RPMI7951 (cell line): ENCODE data around the gene SLC35E3. TPM values are rescaled to one million over a fixed set of nuclear protein-coding genes. Genes with fewer than 3 reads are reported as not detected.
"Not testable (repeated sequence)": the region's sequence is repeated elsewhere in the genome, so short reads cannot be mapped to it uniquely, and the experiment has no call there.

Source experiments
- DNase-seq: peaks from one replicate; pipeline ENCODE4 v3.0.0-alpha.2; 2012; ENCODE audit warnings: low read depth
- total RNA-seq: library from RNA; depleted of rRNA; stranded (reverse); fragments of >200 nt; shearing (Covaris generic); gene quantifications from 2 replicates; pipeline ENCODE4 v1.2.3, GENCODE V29; 2014

SLC35E3 gene
- total RNA-seq, 1 experiment from 2014 or later = 2.4 TPM

GRCh38 chr12:68794653-68795251 lies 48.8 kb downstream of the SLC35E3 start:
- DNase-seq = peak; percentile 32

GRCh38 chr12:68796399-68796798 lies 50.4 kb downstream of the SLC35E3 start:
- no peak for DNase-seq

GRCh38 chr12:68798882-68799234 lies 52.9 kb downstream of the SLC35E3 start:
- no peak for DNase-seq

GRCh38 chr12:68800294-68800693 lies 54.3 kb downstream of the SLC35E3 start:
- no peak for DNase-seq

- DNase-seq = not testable (repeated sequence)
Measured at GRCh38 chr12:68801124-68801523, 55.1 kb downstream of the SLC35E3 start.

- not testable (repeated sequence) for DNase-seq
Measured at GRCh38 chr12:68802372-68802745, 56.4 kb downstream of the SLC35E3 start.

- not testable (repeated sequence) for DNase-seq
Measured at GRCh38 chr12:68802911-68803651, 57.1 kb downstream of the SLC35E3 start.

- no peak for DNase-seq
Measured at GRCh38 chr12:68803948-68804656, 58.1 kb downstream of the SLC35E3 start.

- DNase-seq = no peak
Measured at GRCh38 chr12:68804657-68805591, 58.9 kb downstream of the SLC35E3 start.

- no peak for DNase-seq
Measured at GRCh38 chr12:68805592-68806120, 59.7 kb downstream of the SLC35E3 start.

GRCh38 chr12:68806488-68807237 lies 60.7 kb downstream of the SLC35E3 start:
- no peak for DNase-seq

GRCh38 chr12:68807274-68807575 lies 61.2 kb downstream of the SLC35E3 start:
- not testable (repeated sequence) for DNase-seq

GRCh38 chr12:68807576-68808387 lies 61.8 kb downstream of the SLC35E3 start, which contains the start of gene MDM2:
TSS of gene MDM2 (plus strand) at chr12:68808177. CDS start at chr12:68808478, 301 bp downstream.
- DNase-seq = peak; percentile 85

- DNase-seq = peak; percentile 87
Measured at GRCh38 chr12:68808388-68809189, 62.6 kb downstream of the SLC35E3 start.

GRCh38 chr12:68809190-68810026 lies 63.4 kb downstream of the SLC35E3 start:
- no peak for DNase-seq

GRCh38 chr12:68810027-68810389 lies 64.0 kb downstream of the SLC35E3 start:
- DNase-seq = not testable (repeated sequence)

GRCh38 chr12:68811573-68811972 lies 65.6 kb downstream of the SLC35E3 start:
- not testable (repeated sequence) for DNase-seq

- DNase-seq = no peak
Measured at GRCh38 chr12:68812553-68813241, 66.7 kb downstream of the SLC35E3 start.
